Non-pigmented ciliary epithelial cell (primary cell): ENCODE data around the gene TNF.

ENCODE experiments used
- DNase-seq: peaks from one replicate; pipeline ENCODE4 v3.0.0-alpha.2; 2010; ENCODE audit warnings: low read depth

TNF gene

DNA sequence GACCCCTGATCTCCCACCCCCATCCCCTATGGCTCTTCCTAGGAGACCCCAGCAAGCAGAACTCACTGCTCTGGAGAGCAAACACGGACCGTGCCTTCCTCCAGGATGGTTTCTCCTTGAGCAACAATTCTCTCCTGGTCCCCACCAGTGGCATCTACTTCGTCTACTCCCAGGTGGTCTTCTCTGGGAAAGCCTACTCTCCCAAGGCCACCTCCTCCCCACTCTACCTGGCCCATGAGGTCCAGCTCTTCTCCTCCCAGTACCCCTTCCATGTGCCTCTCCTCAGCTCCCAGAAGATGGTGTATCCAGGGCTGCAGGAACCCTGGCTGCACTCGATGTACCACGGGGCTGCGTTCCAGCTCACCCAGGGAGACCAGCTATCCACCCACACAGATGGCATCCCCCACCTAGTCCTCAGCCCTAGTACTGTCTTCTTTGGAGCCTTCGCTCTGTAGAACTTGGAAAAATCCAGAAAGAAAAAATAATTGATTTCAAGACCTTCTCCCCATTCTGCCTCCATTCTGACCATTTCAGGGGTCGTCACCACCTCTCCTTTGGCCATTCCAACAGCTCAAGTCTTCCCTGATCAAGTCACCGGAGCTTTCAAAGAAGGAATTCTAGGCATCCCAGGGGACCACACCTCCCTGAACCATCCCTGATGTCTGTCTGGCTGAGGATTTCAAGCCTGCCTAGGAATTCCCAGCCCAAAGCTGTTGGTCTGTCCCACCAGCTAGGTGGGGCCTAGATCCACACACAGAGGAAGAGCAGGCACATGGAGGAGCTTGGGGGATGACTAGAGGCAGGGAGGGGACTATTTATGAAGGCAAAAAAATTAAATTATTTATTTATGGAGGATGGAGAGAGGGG is 1.9 kb upstream of the TNF start:
- DNase-seq, result no peak

DNA sequence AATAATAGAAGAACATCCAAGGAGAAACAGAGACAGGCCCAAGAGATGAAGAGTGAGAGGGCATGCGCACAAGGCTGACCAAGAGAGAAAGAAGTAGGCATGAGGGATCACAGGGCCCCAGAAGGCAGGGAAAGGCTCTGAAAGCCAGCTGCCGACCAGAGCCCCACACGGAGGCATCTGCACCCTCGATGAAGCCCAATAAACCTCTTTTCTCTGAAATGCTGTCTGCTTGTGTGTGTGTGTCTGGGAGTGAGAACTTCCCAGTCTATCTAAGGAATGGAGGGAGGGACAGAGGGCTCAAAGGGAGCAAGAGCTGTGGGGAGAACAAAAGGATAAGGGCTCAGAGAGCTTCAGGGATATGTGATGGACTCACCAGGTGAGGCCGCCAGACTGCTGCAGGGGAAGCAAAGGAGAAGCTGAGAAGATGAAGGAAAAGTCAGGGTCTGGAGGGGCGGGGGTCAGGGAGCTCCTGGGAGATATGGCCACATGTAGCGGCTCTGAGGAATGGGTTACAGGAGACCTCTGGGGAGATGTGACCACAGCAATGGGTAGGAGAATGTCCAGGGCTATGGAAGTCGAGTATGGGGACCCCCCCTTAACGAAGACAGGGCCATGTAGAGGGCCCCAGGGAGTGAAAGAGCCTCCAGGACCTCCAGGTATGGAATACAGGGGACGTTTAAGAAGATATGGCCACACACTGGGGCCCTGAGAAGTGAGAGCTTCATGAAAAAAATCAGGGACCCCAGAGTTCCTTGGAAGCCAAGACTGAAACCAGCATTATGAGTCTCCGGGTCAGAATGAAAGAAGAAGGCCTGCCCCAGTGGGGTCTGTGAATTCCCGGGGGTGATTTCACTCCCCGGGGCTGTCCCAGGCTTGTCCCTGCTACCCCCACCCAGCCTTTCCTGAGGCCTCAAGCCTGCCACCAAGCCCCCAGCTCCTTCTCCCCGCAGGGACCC is 981 bp upstream of the TNF start:
- no peak for DNase-seq

DNA sequence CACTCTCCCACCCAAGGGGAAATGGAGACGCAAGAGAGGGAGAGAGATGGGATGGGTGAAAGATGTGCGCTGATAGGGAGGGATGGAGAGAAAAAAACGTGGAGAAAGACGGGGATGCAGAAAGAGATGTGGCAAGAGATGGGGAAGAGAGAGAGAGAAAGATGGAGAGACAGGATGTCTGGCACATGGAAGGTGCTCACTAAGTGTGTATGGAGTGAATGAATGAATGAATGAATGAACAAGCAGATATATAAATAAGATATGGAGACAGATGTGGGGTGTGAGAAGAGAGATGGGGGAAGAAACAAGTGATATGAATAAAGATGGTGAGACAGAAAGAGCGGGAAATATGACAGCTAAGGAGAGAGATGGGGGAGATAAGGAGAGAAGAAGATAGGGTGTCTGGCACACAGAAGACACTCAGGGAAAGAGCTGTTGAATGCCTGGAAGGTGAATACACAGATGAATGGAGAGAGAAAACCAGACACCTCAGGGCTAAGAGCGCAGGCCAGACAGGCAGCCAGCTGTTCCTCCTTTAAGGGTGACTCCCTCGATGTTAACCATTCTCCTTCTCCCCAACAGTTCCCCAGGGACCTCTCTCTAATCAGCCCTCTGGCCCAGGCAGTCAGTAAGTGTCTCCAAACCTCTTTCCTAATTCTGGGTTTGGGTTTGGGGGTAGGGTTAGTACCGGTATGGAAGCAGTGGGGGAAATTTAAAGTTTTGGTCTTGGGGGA is 754 bp downstream of the TNF start:
- no peak for DNase-seq

DNA sequence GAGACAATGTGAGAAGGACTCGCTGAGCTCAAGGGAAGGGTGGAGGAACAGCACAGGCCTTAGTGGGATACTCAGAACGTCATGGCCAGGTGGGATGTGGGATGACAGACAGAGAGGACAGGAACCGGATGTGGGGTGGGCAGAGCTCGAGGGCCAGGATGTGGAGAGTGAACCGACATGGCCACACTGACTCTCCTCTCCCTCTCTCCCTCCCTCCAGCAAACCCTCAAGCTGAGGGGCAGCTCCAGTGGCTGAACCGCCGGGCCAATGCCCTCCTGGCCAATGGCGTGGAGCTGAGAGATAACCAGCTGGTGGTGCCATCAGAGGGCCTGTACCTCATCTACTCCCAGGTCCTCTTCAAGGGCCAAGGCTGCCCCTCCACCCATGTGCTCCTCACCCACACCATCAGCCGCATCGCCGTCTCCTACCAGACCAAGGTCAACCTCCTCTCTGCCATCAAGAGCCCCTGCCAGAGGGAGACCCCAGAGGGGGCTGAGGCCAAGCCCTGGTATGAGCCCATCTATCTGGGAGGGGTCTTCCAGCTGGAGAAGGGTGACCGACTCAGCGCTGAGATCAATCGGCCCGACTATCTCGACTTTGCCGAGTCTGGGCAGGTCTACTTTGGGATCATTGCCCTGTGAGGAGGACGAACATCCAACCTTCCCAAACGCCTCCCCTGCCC is 1.7 kb downstream of the TNF start:
- no peak for DNase-seq

DNA sequence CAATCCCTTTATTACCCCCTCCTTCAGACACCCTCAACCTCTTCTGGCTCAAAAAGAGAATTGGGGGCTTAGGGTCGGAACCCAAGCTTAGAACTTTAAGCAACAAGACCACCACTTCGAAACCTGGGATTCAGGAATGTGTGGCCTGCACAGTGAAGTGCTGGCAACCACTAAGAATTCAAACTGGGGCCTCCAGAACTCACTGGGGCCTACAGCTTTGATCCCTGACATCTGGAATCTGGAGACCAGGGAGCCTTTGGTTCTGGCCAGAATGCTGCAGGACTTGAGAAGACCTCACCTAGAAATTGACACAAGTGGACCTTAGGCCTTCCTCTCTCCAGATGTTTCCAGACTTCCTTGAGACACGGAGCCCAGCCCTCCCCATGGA is 2.2 kb downstream of the TNF start:
- DNase-seq, result no peak

DNA sequence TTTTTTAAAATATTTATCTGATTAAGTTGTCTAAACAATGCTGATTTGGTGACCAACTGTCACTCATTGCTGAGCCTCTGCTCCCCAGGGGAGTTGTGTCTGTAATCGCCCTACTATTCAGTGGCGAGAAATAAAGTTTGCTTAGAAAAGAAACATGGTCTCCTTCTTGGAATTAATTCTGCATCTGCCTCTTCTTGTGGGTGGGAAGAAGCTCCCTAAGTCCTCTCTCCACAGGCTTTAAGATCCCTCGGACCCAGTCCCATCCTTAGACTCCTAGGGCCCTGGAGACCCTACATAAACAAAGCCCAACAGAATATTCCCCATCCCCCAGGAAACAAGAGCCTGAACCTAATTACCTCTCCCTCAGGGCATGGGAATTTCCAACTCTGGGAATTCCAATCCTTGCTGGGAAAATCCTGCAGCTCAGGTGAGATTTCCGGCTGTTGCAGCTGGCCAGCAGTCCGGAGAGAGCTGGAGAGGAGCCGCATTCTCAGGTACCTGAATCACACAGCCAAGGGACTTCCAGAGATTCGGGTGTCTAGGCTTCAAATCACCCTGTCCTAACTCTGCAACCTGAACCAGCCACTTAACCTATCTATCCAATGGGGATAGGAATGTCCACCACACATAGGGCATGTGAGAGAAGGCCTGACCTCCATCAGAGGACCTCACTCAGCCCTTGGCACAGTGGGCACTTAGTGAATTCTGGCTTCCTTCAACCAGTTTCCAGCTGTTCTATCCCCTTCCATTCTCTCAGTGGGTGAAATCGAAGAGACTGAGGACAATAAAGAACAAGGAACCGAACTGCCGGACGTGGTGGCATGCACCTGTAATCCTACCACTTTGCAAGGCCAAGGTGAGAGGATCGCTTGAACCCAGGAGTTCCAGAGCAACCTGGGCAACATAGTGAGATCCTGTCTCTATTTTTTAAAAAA is 3.1 kb downstream of the TNF start:
- no peak for DNase-seq

DNA sequence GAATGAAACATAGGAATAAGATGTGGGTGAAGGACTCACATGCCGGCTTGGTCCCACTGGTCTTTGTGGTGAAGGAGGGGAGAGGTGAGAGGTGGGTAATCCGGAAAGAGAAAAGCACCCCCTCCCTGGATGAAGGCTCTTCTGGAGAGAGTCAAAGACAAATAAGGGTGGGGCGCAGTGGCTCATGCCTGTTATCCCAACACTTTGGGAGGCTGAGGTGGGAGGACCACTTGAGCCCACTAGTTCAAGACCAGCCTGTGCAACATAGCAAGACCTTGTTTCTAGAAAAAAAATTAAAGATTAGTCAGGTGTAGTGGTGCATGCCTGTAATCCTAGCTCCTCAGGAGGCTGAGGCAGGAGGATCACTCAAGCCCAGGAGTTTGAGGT is 3.7 kb downstream of the TNF start:
- DNase-seq, result no peak

DNA sequence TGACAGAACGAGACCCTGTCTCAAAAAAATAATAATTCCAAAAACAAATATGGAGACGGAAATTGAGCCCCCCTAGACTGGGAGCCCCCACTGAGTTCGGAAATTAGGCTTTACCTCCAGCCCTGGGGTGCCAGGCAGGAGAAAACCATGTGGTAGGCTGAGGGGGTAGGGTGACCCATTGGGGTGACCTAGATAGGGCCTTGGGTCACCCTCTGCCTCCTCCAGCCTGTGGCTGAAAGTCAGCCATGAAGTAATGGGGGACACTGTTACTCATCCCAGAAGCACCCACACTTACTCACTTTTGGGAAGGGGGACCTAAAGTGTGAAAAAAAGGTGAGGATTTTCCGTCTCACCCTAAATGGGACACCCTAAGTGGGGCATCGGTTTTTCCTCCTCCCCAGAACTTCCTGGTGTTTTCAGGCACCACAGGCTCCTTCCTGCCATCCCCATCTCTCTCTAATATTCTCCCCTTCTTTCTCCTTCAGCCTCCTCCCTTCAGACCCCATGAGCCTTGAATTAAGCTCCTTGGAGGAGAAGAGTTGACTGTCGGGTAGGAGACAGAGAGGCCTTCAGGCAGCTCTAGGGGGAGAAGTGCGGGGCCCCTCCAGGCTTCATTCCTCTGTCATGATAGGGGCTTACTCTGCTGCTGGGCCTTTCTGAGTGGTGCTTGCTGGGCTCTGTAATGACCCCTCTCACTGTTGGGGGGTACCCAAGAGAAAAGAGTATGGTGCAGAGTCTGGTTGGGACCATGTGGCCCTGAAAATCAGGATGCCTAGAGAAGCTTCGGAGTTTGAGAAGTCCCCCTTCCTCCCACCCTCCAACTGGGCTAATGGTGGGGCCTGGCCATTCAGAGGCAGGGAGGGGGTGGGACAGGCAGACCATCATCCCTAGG is 4.4 kb downstream of the TNF start:
- no peak for DNase-seq

DNA sequence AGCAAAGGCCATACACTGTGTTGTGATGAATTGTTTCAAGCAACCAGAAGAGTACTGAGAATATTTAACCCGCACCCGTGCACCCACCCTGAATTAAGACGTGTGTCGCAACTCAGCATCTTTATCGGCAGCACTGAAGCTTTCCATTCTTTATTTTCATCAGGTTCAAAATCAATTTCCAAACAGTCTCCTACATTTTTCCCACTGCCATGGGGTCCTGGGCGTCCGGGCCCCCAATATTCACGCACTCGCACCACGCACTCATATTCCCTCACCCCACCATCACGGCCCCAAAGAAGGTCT is 5.0 kb downstream of the TNF start:
- no peak for DNase-seq

DNA sequence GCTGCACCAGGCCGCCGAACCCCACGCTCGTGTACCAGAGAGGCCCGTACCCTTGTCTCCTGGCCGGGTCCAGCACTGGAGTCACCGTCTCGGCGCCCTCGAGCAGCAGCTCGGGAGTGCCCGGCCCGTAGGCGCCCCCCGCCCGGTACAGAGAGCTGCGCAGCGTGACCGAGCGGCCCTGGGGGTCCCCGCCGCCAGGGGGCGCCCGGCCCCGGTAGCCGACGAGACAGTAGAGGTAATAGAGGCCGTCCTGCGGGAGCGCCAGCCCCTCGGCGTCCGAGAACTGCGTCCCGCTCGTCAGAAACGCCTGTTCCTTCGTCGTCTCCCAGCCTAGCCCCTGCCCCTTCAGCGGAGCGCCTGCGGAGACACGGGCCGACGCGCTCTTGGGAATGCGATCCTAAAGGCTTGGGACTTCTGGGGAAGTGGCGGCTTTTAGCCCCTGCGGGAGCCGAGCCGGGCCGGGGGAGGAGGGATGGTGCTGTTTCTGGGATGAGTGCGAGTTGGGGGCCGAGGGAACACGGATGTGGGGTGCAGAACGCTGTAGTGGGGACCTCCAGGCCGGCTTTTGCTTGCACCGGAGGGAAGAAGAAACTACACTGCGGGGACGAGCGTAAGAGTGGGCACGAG is 5.6 kb downstream of the TNF start:
- DNase-seq, result no peak

DNA sequence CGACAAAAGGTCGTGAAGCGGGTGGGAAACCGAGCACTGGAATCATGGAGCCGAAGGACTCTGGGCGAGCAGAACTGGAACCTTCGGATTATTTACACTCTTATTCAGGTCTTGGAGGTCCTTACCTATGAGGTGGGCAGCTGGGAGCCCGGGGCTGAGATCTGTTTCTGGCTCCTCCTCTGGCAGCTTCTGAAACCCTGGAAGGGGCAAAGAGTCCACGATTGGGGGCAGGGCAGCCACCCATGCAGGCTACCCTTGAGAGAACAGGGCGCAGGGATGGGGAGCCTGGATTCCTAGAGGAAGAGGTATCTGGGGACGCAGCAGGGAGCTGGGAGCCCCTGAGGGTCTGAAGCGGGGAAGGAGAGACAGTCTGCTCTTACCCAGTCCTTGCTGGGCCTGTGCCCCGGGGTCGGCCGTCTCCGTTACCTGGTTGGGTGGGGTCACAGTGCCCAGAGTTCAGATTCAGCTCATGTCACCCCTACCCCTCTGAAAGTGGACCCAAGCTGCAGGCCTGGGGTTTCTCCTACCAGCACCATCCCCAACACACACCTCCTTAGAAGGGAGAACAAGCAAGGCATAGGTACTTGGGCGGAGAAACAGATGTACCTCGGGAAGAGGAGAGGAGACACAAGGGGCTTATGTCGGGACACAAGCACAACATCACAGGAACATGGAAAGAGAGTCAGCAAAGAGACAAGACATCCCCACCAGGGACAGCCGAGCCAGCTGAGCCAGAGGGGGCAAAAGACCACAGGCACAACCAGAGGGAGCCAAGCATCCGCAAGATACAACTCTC is 6.3 kb downstream of the TNF start:
- no peak for DNase-seq

DNA sequence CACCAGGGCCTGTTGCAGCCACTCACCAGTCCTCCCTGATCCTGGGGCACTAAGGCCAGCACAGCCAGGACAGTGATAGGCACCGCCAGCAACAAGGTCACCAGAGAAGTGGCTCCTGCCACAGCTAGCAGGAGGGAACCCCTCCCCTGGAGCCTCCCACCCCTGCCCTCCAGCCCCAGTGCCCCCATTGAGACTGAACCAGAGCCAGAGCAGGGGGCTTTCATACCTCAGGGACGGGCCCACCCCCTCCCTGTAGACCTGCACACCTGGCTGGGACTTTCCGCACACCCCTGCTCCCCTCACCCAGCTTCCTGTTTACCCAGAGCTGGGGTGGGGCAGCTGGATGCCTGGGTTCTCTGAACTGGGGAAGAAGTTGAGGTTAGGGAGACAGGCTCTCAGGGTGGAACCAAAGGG is 6.9 kb downstream of the TNF start, which contains the start of gene LTB:
Gene LTB, minus strand, starts transcription at position 195 of the 414 bp plus-strand sequence. Its CDS starts 7 bp downstream, at position 188.
- no peak for DNase-seq

DNA sequence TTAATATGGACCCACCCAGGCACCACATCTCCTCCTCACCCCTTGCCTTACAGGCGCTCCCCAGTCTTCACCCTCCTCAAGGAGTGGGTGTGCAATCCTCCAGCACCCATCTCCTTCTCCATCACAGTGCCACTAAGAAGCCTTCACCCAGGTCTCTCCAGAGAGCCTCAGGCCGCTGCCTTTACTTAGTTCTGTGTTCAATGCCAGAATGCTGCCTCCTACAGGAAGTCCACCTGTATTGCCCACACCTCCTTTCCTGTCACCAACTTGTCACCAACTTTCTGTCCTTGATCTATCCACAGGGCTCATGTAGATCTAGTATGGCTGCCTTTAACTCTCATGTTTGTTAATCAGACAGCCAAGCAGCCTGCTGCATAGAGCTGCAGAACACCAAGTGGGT is 10.1 kb downstream of the TNF start:
- DNase-seq, result no peak

DNA sequence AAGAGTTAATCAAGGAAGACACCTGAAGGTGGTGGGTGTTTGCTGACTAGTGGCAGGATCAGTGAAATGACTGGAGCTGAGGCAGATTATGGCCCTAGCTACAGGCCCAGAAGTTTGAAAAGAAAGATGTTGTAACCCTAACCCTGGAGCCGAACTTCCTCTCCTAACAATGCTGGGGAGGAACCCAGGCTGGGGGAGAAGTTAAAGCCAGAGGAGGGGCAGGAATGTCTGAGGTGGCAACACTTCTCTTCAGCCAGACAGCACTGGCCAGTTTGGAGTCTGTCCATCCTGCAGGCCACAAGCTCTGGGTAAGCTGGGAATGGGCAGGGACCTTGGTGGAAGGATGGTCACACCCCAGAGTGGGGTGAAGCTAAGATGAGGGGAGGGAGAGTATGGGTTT is 10.6 kb downstream of the TNF start, which contains the start of gene LST1:
Gene LST1, plus strand, starts transcription at position 270 of the 400 bp plus-strand sequence. CDS start 1,023 bp downstream, outside the sequence.
- no peak for DNase-seq

DNA sequence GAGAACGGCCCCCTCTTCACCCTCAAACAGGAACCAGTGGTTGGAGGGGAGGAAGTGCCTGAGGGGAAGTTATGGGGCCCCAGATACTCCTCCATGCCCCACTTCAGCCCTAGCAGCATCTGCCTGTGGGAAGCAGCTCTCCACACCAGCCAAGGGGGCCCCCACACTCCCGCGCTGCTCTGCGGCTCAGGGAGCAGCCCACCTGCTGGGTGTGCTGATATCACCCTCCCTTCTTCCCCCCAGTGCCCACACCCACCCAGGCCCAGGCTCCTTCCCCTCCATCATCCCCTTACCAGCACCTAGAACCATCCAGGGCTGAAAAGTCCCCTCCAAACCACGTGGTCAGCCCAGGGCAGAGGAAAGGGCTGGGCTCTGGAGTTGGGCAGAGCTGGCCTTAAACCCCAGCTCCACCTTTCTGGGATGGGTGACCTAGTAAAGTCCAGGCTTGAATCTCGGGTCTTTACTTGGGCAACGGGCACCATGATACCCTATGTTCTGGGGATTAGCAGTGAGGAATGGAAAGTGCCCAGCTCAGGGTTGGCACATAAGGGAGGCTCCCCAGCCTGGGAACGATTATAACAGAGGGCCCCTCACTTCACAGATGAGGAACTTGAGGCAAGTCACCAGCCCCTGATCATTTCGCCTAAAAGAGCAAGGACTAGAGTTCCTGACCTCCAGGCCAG is 11.4 kb downstream of the TNF start:
- DNase-seq, result no peak

DNA sequence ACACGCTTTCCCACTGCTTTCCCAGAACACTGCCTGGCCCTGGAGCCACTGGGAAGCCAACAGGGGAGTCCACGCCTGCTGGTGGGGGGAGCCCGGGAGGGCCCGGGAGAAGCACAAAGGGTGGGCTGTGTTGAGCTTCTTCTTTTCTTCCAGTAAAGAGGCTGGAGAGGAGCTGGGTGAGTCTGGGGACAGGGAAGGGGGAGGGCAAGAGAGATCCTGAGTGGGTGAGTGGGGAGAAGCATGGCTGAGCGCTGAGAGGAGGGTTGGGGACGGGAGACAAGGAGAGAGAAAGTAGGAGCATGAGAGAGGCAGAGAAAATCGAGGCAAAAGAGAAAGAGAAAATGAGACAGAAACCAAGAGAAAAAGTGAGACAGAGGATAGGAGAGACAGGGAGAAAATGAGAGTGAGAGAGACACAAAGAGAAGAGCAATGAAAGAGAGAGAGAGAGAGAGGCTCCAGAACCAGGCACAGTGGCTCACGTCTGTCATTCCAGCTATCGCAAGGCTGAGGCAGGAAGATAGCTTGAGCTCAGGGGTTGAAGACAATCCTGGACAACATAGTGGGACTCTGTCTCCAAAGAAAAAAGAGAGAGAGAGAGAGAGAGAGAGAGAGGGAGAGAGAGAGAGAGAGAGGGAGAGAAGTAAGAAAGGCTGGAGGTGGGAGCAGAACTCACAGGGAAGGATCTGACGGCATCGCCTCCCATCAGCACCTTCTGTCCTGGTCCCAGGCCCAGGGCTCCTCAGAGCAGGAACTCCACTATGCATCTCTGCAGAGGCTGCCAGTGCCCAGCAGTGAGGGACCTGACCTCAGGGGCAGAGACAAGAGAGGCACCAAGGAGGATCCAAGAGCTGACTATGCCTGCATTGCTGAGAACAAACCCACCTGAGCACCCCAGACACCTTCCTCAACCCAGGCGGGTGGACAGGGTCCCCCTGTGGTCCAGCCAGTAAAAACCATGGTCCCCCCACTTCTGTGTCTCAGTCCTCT is 12.7 kb downstream of the TNF start:
- DNase-seq, result no peak
